ENCODE data around the gene CRACR2A.

CRACR2A gene

GRCh38 chr12:3723916-3724805 lies 28.7 kb downstream of the CRACR2A start:
- no peak for DNase-seq

GRCh38 chr12:3722368-3722767 lies 30.5 kb downstream of the CRACR2A start:
- no peak for DNase-seq

- no peak for DNase-seq
Measured at GRCh38 chr12:3720772-3721171, 32.1 kb downstream of the CRACR2A start.

GRCh38 chr12:3718100-3718499 lies 34.8 kb downstream of the CRACR2A start:
- no peak for DNase-seq

DNA sequence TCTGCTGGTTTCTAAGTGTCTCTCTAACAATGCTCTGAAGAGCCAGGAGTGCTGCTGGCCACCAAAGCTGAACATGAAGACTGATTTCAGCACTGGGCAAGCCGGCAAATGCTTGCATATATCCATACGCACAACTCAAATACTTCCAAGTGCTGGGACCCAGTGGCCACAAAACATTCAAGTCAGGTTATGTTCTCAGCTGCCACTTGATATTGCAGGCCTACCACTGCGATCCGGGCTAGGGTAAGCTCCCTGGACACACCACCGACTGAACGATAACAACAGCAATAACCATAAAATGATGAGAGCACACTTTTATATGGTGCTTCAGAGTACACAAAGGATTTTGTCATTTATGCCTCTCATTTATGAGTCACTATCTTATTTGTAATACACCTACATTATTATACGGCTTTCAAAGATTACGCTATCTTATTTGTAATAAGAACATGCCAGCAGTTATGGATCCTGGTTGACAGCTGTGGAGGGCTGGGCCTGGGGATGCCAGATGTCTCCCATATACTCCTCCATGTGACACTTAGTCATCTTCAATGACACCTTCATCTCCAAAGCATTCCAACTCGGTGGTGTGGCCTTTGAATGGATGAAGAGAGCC lies 35.5 kb downstream of the CRACR2A start:
- DNase-seq: no peak

DNA sequence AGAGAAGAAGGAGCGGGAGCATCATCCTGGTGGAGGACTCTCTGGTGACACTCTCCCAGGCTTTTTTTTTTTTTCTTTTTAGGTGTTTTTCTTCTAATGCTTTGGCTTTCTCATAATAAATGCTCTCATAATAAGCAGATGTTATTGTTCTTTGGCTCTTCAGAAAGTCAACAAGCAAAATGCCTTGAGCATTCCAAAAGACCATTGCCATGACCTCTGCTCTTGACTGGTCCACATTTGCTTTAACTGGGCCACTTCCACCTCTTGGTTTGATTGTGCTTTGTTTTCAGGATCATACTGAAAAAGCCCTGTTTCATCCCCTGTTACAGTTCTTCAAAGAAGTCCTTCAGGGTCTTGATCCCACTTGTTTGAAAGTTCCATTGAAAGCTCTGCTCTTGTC lies 36.9 kb downstream of the CRACR2A start:
- DNase-seq: no peak

- DNase-seq: no peak
Measured at GRCh38 chr12:3713947-3714346, 39.0 kb downstream of the CRACR2A start.

DNA sequence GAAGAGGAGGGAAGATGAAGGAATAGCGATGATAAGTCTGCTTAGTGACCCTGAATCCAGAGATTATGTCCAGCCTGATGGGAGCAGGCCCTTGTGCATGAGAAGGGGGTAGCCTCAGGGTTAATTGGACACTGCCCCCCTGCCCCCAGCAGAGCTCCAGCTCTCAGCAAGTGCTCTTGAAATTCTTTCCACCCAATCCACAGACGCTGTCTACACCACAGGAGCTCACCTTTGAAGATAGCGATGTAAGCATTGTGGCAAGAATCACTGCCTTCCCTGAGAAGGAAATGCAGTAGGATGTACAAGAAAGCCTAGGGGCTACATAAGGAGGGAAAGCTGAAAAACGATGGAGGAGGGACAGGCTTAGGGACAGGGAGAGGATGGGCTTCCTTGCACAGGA lies 39.4 kb downstream of the CRACR2A start:
- DNase-seq: no peak

- no peak for DNase-seq
Measured at GRCh38 chr12:3712209-3712992, 40.5 kb downstream of the CRACR2A start.

DNA sequence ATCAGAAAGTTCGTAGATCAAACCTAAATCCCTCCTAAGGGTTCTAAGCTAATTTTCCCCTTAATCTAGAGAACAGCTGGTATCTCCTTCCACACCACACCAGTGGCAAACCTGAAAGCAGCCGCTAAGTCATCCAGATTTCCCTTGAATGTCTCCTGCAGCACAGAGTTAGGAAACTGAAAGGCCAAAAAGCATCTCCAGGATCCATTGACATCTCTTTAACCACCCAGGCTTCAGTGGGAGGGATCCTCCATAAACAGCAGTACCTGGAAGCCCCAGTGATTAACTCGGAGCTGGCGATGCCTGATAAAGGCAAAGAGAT lies 47.6 kb downstream of the CRACR2A start:
- no peak for DNase-seq

- DNase-seq: no peak
Measured at GRCh38 chr12:3704512-3705353, 48.2 kb downstream of the CRACR2A start.

DNA sequence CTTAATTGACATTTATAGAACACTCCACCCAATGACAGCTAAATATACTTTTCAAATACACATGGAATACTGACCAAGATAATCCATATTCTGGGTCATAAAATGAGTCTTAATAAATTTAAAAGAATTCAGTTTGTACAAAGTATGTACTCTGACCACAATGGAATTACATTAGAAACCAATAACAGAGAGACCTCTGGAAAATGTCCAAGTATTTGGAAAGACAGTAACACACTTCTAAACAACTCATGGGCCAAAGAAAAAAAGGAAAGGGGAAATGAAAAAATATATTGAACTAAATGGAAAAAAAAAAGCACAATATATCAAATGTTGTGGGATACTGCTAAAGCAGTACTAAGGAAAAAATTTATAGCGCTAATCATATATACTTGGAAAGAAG lies 52.0 kb downstream of the CRACR2A start:
- DNase-seq: no peak

DNA sequence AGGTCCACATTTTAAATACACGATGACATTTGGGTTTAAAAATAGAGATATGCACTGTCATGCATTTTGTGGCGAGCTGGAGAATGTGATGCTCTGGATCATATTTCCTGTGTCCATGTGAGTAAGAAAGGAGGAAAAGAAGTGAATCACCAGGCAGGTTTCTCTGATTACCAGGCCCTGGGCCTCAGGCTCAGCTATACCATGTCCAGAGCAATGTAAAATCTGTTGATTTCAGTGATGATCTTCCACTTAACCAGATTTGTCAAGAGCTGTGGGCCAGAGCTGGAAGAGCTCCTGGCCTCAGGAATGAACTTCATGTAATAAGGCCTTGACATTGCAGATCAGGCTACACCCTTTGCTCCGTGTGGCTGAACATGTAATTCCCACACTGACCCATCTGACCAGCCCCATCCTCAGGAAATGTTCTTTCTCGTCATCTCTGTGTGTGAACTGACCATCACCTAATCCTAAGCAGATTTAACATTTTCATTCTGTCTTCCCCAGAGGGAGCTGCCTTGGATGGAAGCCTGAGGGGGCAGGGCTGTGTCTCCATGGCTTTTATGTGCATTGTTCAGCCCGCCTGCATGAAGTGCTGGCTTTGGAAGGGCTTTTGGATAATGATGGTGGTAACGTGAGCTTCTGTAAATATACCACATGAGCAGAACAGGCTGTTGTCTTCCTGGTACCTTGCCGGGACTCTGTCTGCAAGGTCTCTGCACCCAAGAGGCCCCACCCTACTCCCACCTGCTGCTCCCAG lies 54.5 kb downstream of the CRACR2A start:
- peak; percentile 55 for DNase-seq

DNA sequence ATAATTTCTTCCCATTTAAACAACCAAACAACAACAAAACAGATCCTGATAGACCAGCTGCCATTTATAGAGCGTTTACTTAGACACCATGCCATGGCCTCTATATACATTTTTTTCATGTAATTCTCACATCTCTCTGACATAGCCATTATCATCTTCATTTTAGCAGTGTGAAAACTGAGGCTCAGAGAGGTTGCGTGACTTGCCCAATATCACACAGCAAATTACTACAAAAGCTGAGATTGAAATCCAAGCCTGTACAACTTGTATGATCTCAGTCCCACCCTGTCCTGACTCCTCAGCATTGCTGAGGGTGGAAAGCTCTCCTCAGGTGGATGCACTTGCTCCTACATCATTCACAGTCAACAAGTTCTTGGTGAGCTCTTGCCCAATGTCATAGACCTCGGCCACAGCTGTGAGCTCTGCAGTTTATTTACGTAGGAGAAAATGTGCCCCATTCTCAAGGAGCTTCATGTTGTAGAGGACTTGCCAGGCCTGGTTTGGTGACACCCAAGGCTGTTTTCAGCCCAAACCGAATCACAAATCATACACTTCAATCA lies 55.5 kb downstream of the CRACR2A start:
- DNase-seq: no peak

DNA sequence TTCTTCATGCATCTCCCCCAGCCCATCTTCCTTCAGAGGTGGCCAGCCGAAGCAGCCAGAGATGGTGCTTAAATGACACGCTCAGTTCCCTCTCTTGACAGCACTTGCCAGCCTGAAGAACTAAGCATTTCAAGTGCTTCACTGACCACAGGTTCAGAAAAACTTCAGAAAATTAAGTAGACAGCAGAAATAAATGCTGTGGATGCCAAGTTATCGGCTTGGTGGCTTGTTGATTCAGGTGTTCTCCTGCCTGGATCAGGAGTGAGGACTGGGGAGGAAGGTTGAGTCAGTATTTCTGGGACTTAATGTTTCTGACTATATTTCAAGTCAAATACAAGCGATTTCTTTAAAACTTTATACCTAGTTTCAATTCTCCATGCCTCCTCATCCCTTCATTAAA lies 58.2 kb downstream of the CRACR2A start:
- DNase-seq: no peak

DNA sequence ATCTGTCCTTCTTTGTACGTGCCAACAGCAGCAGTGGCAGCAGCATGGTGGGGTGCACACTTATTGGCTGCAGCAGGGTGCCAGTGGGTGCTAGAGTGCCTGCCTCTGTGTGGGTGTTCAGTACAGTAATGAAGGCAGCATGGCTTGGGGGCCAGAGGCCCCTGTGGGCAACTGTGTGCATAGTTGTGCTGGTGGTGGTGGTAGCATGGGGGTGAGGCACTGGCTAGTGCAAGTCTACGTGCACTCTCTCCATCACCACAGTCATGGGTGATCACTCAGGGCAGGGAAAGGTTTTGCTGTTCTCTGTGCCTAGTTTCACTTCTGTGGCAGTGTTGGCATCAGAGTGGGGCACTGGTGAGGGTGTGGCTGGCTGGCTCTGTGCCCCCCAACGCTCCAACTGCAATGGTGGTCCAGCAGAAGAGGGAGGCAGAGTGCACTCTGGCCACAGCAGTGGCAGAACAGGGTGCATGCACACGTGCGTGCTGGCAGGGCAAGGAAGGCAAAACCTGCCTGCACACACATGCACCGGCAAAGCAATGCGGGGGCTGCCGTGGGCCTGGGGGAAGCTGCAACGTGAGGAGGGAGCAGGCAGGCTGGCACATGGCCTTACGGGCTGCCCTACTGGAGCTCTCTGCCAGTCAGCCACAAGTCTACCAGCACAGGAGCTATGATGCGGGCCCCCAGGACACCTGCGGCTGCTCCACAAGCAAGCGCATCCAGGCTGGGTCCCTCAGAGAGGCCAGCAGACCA lies 60.1 kb downstream of the CRACR2A start:
- DNase-seq: no peak

DNA sequence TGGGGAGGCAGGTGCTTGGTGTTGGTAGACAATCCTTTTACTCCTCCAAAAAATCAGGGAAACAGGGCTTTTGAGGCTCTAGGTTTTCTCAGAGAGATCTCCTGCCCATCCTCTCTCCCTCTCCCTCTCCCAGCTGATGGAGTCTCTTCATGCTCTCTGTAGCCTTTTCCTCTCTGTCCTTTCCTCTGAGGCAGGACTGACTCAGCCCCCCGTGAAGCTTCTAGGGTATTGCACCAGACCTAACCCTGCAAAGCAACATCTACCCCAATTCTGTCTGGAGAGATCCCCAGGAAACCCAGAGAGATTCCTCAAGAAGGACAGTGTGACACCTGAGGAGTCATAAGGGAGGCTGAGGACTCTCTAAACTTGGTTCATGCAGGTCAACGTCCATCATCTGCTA lies 66.4 kb downstream of the CRACR2A start:
- no peak for DNase-seq

DNA sequence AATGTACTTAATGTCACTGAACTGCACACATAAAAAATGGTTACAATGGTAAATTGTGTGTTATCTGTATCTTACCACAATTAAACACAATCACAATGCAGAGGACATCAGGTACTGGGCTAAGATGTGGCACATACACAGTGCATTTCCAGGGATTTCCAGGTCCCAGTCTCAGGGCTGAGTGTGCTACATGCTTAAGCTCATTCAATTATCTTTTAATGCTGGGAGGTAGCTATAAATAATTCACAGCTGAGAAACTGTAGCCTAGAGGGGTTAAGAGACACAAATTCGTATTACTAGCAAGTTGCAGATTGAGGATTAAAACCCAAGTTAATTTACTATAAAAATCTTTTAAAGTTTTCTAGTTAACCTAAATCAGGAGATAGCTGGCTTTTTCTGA lies 67.1 kb downstream of the CRACR2A start:
- DNase-seq: no peak

- DNase-seq: peak; percentile 72
Measured at GRCh38 chr12:3684449-3685051, 68.4 kb downstream of the CRACR2A start.

DNA sequence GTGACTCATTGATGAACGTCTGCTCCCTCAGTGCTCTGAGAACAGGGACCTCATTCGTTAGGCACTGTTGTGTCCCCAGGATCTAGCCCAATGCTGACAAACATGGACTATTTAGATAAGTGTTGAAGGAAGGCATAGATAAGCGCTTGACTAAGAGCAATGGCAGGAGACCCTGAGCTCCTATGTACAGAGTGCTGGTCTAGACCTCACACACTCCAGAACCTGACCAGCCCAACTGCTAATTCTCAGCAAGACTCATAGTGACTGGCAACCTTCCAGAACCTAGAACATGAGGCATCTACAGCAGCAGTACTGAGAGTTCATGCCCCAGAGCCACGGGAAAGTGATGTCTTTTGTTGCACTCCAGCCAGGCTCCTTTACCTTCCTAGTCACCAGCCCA lies 69.2 kb downstream of the CRACR2A start:
- DNase-seq: no peak

DNA sequence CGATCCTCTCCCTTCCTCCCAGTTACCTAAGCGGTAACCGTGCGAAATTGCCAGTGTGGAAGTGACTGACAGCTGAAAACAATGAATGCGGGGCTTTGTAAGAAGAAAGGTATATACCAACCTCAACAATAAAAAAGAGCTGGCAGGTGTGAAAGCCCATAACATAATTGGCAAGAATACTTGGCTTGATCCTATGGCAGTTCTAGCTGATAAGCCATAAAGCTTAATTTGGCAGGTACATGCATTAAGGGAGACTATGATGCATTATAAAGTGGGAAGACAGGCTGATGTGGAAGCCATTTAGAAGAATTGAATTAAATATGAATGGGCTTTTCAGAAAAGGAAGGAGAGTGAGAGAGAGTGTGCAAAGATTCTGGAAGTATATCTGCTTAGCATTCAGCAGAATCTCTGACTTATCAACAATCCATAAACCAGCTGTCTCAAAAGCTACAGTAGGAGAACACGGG lies 71.3 kb downstream of the CRACR2A start:
- no peak for DNase-seq

Data from NCI-H2227 treated with DMSO at 0.1 percent for 48 hours (cell line).